Calu3 (cell line): ENCODE results near the gene CES2. TPM values are rescaled to one million over a fixed set of nuclear protein-coding genes. Genes with fewer than 3 reads are reported as not detected.

Experiments used
- BruUV-seq: library from RNA; stranded (reverse); fragments of 400-500 nt; replicated peaks from 2 replicates; lab custom pipeline; 2021; lab: Mats Ljungman, UMichigan
- CTCF ChIA-PET: fragments of 300-600 bp; sonication (Branson Sonifier 250); formaldehyde crosslinking; loops from one replicate; lab custom pipeline; 2022; ENCODE audit warnings: antibody characterized with exemption; lab: Charles Lee
- DNase-seq: peaks from one replicate; pipeline ENCODE4 v3.0.0; 2022
- H3K27ac Mint-ChIP-seq: one replicate; pipeline ENCODE4 v1.8.0; 2022; ENCODE audit warnings: mixed read lengths; ENCODE audit not compliant: unreplicated experiment
- H3K27me3 Mint-ChIP-seq: one replicate; pipeline ENCODE4 v1.8.0; 2022; ENCODE audit warnings: mixed read lengths; ENCODE audit not compliant: unreplicated experiment
- H3K36me3 Mint-ChIP-seq: one replicate; pipeline ENCODE4 v1.8.0; 2022; ENCODE audit warnings: mild to moderate bottlenecking, moderate library complexity, mixed read lengths; ENCODE audit not compliant: insufficient read depth, unreplicated experiment
- H3K4me1 Mint-ChIP-seq: one replicate; pipeline ENCODE4 v1.8.0; 2022; ENCODE audit warnings: mild to moderate bottlenecking, low read depth, mixed read lengths; ENCODE audit not compliant: unreplicated experiment
- H3K4me3 Mint-ChIP-seq: one replicate; pipeline ENCODE4 v1.8.0; 2022; ENCODE audit warnings: mild to moderate bottlenecking, low read depth, moderate library complexity, mixed read lengths; ENCODE audit not compliant: unreplicated experiment
- H3K9me3 Mint-ChIP-seq: one replicate; pipeline ENCODE4 v1.8.0; 2022; ENCODE audit warnings: low read depth, mixed read lengths; ENCODE audit not compliant: unreplicated experiment
- intact Hi-C: fragments of 100-400 bp; cut with micrococcal nuclease; formaldehyde crosslinking; loops from one replicate; pipeline ENCODE4 v1.10.0; 2022; ENCODE audit not compliant: unreplicated experiment
- total RNA-seq: library from RNA; stranded (reverse); gene quantifications from 2 replicates; pipeline ENCODE4 v1.2.3, GENCODE V29; 2022
- TF ChIP-seq, protein P1 (sequence below): fragments of 200-600 bp; IDR thresholded peaks from one replicate; pipeline ENCODE4 v1.8.0; 2022; ENCODE audit warnings: antibody characterized with exemption; ENCODE audit not compliant: unreplicated experiment

CES2 gene
- total RNA-seq, 1 experiment from 2014 or later = 61.1 TPM

DNA sequence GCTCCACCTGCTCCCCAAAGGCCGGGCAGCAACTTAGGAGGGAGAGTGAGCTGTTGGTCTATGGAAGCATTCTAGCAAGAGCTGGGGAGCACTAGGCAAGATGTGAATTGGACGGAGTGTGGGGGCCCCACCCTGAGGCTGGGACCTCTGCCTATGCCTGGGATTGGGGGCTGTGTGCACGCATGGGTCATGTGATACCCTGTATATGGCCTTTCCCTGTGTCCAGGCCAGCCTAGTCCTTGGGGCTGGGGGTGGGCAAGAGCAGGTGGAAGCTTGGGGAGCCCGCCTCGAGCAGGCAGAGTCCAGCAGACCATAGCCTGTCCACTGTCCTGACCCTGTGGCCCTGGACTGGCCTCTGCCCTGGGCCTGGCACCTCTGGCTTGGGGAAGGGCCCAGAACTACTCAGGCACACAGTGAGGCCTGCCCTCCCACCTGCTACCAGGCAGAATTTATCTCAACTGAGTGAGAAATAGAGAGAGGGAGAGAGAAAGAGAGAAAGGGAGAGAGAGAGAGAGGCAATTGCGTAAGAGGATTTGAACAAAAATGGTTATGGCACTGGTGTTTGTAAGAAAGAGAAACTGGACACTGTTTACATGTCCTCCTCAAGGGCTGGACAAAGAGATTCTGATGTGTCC is 35.9 kb upstream of the CES2 start:
- Mint-ChIP-seq H3K4me3 (no peak overlapping the region), H3K36me3 (peaks cover 4% of the 10 kb centered on the region), H3K9me3 (no peaks in the 10 kb centered on the region), H3K27me3 (no peaks in the 10 kb centered on the region), H3K27ac (no peak overlapping the region), H3K4me1 (peaks cover 42% of the 10 kb centered on the region)
- intact Hi-C loops = loop anchor here (5.0 kb wide), 1 partner anchor 48 kb away; no protein-coding TSS in a partner anchor
- DNase-seq = no peak
- no TSS peak for BruUV-seq
- TF ChIP-seq, protein P1, sequence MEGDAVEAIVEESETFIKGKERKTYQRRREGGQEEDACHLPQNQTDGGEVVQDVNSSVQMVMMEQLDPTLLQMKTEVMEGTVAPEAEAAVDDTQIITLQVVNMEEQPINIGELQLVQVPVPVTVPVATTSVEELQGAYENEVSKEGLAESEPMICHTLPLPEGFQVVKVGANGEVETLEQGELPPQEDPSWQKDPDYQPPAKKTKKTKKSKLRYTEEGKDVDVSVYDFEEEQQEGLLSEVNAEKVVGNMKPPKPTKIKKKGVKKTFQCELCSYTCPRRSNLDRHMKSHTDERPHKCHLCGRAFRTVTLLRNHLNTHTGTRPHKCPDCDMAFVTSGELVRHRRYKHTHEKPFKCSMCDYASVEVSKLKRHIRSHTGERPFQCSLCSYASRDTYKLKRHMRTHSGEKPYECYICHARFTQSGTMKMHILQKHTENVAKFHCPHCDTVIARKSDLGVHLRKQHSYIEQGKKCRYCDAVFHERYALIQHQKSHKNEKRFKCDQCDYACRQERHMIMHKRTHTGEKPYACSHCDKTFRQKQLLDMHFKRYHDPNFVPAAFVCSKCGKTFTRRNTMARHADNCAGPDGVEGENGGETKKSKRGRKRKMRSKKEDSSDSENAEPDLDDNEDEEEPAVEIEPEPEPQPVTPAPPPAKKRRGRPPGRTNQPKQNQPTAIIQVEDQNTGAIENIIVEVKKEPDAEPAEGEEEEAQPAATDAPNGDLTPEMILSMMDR = no peak
- CTCF ChIA-PET = interaction anchor here (0.7 to 0.9 kb wide), 4 partner anchors 19 to 369 kb away, joined by 3 to 4 read pairs (median 3); partner anchors contain the start of gene PDP2

DNA sequence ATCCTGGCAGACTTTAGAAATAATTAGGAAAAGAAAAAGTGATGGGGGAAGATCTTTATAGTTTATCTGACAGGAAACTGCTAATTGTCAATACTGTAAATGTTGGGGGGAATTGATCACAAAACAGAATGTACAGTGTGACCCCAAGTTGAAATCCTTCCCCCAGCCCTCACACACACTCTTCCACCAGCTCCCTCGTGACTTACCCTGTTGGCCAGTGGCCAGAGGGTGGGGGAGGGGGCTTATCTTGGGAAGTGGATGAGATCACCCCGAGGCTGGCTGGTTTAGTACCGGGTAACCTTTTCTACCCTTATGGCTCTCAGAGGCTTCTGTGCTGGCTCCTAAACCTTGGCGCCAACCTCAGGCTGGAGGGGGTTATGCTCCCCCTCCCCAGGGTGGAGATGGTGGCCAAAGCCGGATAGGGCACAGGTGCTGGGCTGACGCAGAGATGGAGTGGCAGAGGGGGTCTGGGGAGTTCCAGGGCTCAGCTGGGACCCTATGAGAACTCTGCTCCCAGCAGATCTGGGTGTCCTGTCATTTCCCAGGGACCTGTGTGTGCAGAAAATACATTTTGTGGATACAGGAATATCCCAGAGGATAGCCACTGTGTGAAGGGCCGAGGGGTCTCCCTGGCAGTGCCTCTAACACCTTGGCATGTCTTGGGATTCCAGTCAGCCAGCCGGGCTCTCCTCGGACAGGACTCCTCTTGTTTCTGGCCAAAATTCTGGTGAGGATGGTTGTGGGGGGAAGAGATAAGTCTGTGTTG is 35.2 kb upstream of the CES2 start:
- no peaks in the 10 kb centered on the region for H3K27me3 Mint-ChIP-seq
- H3K4me1 Mint-ChIP-seq = peaks cover 42% of the 10 kb centered on the region
- intact Hi-C loops = loop anchor here (5.0 kb wide), 1 partner anchor 47 kb away; no protein-coding TSS in a partner anchor
- H3K4me3 Mint-ChIP-seq = no peak overlapping the region
- no peaks in the 10 kb centered on the region for H3K9me3 Mint-ChIP-seq
- peak; percentile 87 for DNase-seq
- H3K27ac Mint-ChIP-seq = no peak overlapping the region
- BruUV-seq = no TSS peak
- H3K36me3 Mint-ChIP-seq = peaks cover 4% of the 10 kb centered on the region
- CTCF ChIA-PET = interaction anchor here (0.7 to 0.9 kb wide), 4 partner anchors 20 to 368 kb away, joined by 3 to 4 read pairs (median 3); partner anchors contain the start of gene PDP2
- TF ChIP-seq, protein P1 = no peak

DNA sequence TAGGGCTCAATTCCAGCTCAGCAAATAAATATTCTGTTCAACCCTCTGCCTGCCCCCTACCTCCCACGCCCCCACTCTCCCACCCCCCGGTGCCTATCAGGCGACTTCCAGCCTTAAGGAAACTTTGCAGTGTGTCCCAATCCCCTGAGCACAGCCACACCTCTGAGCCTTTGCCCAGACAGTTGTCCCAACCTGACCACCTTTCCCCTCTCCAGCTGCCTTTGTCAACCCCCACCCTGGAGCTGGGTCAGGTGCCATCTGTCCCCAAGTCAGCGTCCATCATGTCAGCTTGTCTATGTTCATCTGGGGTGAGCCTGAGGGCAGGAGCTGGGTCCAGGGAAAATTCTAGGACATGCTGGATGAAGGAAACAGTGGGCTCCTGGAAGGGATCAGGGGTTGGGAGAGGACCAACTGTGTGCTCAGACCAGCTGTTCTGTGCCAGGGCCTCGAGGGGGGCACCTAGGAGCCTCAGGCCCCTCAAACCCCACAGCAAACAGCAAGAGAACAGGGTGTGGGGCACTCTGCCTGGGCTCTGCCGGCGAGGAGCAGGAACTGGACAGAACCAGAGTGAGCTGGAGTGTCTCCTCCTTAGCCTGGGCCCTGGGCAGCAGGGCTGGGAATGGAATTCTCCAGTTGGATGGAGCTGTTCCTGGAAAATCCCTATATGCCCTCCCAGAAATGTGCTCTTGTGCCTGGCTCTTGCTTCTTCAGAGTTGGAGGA is 34.4 kb upstream of the CES2 start:
- Mint-ChIP-seq H3K27ac (no peak overlapping the region), H3K4me3 (no peak overlapping the region), H3K36me3 (peaks cover 3% of the 10 kb centered on the region), H3K27me3 (peaks cover 2% of the 10 kb centered on the region), H3K4me1 (peaks cover 43% of the 10 kb centered on the region), H3K9me3 (no peaks in the 10 kb centered on the region)
- TF ChIP-seq, protein P1 = no peak
- CTCF ChIA-PET = interaction anchor here (0.6 kb wide), 1 partner anchor 28 kb away, joined by 3 read pairs; no protein-coding TSS in a partner anchor
- intact Hi-C loops = no loop called here
- BruUV-seq = no TSS peak
- no peak for DNase-seq

DNA sequence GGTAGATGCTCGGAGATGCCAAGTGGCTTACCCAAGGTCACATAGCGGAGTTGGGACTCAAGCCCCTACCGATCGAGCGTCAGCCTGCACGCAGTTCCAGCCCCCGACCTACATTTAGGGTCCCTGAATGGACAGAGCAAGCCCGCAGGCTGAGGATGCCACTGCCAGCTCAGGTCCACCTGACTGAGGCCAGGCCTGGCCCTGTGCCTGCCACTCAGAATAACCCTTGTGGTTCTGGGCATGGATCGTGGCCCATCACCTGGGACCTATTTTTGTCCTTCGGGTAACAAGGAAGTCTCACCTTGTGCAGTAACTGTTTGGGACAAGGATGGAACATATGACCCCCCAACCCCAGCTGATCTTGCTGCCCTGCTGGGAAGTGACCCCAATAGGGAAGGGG is 33.7 kb upstream of the CES2 start:
- no TSS peak for BruUV-seq
- H3K27me3 Mint-ChIP-seq = peaks cover 9% of the 10 kb centered on the region
- intact Hi-C loops = no loop called here
- no peak overlapping the region for H3K27ac Mint-ChIP-seq
- no peak for DNase-seq
- H3K9me3 Mint-ChIP-seq = no peaks in the 10 kb centered on the region
- CTCF ChIA-PET = interaction anchor here (0.6 to 0.8 kb wide), 2 partner anchors 28 to 29 kb away, joined by 3 read pairs; no protein-coding TSS in a partner anchor
- H3K36me3 Mint-ChIP-seq = no peaks in the 10 kb centered on the region
- TF ChIP-seq, protein P1 = no peak
- no peak overlapping the region for H3K4me3 Mint-ChIP-seq
- peaks cover 41% of the 10 kb centered on the region for H3K4me1 Mint-ChIP-seq
